IPS DF 4.7 (cell line): Measurements from ENCODE around the gene ATOH8.

ENCODE experiments used
- DNase-seq: peaks from one replicate; pipeline ENCODE4 v3.0.0-alpha.2; 2013; ENCODE audit warnings: low spot score; ENCODE audit errors: extremely low read depth

The ATOH8 gene

DNA sequence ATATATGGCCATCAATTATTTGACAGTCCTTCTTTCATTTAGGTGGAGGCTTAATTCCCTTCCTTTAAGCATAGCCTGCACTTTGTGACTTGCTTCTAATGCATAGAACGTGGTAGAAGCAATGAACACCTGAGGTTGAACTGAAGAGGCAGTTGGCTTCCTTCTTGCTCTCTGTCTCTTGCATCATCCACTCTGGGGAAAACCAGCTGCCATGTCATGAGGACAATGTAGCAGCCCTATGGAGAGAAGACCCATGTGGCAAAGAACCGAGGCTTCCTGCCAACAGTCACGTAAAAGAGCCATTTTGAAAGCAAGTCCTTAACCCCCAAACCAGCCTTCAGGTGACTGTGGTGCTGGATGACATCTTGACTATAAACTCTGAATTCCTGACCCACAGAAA lies 46.8 kb downstream of the ATOH8 start:
- DNase-seq, result no peak

DNA sequence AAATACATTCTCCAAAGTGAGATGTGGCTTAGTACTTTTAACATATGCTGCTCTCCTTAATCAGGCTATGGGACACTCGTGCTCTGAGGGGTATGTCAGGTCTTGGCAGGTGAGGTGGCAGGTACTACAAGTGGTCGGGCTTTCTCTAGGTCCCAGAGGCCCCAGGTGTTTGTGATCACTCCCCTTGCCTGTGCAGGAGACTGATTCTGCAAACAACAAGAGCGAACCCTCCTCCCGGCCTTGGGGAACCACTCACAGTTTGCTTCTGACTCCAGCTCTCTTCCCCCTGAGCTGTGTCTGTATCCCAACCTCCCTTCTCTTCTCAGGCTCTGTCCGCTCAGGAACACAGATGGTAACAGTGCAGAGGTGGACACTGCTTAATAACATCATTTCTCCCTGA lies 48.1 kb downstream of the ATOH8 start:
- DNase-seq, result no peak

DNA sequence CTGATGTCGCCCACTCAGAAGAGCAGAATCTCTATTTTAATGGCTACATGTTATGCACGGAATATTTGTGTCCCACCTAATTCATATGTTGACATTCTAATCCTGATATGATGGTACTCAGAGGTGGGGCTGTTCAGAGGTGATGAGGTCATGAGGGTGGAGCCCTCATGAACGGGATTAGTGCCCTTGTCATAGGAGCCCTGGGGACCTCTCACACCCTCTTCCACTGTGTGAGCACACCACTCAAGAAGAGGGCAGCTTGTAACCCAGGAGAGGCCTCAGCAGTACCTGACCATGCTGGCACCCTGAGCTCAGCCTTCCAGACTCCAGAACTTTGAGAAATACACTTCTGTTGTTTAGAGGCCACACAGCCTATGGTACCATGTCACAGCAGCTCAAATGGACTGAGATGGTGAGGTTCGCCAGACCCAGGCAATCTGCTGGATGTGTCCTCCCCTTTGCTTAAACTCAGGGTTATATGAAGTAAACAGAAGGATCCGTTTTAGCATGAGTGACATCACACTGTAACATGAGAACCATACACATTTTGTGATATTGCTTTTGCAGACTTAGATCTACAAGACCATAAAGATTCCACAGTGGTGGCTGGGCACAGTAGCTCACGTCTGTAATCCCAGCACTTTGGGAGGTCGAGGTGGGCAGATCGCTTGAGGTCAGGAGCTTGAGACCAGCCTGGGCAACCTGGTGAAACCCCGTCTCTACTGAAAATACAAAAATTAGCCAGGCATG lies 48.7 kb downstream of the ATOH8 start:
- DNase-seq, result no peak

DNA sequence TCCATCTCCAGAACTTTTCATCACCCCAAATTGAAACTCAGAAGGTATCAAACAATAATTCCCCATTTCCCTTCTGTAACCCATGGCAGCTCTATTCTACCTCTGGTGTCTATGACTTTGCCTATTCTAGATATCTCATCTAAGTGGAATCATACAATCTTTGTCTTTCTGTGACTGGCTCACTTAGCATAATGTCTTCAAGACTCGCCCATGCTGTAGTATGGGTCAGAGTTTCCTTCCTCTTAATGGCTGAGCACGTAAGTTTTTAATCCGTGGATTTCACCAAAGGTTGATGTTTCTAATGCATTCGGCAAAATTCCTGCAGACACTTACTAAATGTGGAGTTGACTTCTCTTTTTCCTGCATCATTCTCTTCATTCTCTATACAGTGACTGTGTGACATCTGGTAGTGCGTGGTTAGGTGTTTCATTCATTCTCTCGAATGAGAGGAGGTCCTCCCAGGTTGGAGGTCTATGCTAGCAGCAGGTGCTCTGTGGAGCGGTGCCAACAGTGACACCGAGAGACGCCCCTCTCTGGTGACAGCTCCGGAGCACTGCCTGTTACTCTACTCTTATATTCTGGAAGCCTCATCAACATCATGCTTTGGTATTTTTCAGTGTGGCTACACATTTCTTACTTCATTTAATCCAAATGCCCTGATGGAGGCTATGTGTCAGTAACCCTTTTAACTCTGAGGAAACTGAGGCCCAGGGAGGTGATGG lies 50.1 kb downstream of the ATOH8 start:
- DNase-seq, result no peak

DNA sequence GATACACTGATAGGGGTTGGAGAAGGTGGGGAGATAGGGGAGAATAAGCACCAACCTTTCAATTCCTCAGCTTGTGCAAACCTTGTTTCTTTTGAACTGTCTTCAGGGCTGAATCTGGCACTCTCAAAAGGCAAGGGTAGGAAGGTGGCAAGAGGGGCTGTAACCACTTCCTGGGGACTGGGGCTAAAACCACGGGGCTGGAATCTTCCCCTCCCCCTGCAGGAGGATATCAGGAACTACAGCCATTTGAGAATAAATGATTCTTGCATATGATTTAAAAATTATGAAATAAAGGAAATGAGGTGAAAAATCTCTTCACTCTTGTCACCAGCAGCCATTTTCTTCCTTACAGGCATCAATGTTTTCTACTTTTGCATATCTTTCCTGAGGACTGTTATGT lies 50.8 kb downstream of the ATOH8 start:
- no peak for DNase-seq

DNA sequence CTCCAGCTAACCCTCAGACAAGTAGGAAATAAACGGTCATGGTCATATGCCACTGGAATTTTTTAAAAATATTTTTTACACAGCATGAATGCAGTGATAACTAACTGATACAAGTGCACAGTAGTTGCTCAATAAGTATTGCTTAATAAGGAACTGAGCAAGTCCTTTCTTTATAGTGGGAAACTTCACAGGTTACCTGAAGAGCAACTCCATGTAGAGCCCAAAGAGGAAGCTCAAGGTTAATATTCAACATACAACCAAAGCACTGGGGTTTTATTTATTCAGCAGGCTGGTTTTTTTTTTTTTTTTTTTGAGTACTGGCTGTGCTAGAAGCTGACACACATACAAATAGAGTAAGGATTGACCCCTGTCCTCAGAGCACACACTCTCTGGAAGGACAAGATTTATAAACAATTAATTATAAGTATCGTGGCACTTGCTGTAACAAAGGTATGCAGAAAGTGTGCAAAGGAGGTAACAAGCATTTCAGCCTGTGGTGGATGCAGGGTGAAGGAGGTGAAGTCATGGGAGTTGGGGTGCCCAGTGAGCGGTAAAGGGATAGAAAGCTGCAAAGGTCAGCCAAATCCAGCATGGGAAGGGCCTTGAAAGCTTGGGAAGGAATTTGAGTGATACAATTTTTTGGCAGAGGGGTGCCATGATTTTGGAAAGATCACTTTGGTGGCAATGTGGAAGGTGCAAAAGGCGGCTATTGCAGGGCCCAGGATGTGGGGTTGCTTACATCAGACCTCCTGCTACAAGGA lies 52.7 kb downstream of the ATOH8 start:
- no peak for DNase-seq

DNA sequence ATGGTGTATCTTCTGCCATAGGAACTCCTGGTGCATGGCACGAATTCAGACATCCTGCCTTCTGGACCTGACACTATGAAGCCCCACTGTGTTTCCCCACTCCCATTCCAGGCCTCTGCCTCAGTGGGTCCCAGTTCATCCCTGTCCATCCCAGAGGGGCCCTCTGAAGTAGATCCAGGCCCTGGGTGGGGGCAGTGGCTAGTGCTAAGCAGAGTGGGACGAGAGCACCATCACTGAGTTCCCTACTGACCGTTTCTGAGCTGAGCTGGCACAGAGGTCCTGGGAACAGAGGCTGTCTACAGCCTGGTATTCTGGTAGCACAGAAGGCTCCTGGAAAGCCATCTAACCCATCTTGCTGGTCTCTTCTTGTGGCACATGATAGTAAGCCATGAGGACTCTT lies 54.0 kb downstream of the ATOH8 start:
- DNase-seq, result no peak

DNA sequence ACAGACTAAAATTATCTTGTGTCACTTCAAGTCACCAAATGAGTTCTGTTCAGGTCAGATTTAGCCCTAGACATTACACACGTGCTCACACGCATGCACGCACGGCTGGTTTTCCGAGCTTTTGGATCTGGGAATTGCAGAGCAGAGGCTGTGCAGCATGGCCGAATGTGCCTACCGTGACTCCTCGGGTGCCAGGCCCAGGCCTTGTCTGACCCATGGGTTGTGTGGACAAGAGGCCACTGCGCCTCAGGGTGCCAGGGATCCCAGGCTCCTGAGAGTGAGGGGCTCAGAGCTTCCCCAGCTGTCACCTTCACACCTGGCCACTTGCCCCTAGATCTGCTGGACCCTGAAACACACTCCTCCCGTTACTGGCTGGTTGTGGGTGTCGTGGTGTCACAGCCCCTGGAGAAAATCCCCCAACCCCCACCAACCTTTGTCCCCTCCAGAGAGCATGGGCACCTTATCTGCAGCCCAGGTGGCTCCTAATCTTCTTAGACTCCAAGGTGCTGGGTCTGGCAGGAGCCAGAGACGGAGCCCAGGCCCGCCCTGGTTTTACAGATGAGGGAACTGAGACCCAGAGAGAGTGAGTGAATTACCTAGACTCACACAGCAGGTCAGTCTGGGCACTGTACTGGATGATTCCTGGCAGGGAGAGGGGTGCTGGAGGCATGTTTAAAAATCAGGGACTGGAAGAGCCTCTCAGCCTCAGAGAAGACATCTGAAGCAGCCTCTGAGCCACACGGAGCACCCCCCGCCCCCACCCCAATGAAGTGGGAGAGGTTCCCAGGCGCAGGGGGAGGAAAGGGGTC lies 56.8 kb downstream of the ATOH8 start:
- no peak for DNase-seq

DNA sequence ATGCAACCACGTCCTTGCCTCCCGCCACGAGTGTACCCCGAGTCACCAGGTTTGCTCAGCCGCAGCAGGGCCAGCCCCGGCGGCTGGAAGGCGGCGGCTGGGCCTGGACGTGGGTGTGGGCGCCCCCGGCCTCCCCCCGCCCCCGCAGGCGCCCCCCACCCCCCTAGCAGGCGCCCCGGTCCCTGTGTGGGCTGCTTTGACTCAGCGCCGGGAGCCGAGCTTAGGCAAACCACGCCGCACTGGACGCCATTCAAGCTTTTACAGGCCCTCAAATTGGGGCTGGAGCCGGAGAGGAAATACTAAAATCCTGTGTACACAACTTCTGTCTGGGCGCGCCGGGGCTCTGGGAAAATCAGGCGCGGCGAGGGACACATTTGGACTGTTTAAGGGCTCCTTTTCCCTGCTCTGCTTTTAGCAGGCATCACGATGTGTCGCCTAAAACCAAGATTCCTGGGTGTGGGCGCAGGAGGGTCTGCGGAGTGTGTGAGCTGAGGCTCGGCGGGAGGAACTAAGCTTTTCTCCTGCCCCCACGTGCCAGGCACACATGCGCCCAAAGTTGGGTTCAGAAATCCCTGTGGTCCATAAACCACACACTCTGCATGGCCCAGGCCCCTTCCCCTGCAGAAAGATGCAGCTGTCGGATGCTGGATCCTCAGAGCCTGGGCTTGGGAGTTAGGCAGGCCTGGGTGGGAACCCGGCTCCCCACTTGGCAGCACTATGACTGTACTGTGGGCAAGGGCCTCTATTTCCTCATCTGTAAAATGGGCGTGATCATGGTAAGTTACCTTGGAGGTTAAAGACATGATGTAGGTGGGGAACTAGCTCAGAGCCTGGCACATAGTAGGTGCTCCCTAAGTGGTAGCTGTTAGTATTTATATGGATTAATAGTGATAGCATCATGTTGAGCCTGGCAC lies 57.6 kb downstream of the ATOH8 start:
- no peak for DNase-seq

DNA sequence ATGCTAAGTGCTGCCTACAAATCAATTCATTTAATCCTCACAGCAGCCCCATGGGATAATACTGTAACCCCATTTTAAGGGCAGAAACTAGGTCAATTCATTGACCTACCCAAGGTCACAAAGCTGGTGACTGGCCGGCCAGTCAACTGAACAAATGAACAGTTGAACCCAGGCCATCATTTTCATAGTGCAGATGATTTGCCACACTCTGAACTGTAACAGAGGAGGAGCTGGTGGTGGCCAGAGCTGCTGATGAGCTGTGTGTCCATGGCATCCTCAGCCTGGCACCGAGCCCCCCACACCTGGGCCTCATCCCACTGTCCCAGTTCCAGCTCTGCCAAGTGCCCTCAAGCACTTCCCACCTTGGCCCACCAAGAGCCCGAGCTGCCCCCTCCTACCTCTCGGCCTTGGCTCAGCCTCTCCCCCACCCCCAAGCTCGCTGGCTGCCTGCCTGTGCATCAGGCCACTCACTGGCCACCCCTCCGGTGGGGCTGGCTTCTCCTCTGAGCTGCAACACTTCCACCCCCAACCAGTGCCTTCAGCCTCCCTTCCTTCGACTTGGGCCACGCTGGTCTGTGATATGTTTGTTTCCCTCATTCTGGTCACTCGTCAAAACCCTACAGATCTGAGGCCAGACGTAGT lies 58.4 kb downstream of the ATOH8 start:
- no peak for DNase-seq

DNA sequence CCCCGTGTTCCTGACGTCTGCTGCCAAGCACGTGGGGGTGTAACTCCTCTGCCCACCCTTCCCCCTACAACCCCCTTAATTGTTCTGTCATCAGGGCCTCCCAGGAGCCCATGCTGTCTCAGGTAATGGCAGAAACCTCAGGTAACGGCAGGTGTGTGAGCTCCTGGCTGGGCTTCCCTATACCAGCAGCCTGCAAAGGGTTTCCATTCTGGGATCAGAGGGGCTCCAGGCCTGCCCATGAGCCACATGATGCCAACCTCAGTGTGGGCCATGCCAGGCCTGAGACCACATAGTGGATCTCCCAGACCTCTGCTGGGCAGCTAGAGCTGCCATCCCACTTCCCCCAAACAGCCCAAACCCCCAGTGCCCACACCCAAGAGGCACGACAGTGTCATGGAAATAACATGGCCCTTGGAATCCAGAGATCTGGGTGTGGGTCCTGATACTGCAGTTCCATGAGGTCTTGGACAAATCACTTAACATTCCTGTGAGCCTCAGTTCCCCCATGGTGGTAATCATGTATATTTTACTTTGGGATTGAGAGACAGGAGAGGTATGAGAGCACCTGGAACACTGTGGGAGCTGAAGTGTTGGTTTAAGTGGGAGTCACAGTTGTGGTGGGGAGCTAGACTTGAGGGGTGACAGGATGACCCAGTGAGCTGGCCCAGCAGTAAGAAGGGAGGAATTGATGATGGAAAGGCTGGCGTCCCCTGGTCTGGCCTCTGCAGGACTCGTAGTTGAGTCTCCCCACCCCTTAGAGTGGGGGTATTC lies 59.6 kb downstream of the ATOH8 start:
- no peak for DNase-seq

DNA sequence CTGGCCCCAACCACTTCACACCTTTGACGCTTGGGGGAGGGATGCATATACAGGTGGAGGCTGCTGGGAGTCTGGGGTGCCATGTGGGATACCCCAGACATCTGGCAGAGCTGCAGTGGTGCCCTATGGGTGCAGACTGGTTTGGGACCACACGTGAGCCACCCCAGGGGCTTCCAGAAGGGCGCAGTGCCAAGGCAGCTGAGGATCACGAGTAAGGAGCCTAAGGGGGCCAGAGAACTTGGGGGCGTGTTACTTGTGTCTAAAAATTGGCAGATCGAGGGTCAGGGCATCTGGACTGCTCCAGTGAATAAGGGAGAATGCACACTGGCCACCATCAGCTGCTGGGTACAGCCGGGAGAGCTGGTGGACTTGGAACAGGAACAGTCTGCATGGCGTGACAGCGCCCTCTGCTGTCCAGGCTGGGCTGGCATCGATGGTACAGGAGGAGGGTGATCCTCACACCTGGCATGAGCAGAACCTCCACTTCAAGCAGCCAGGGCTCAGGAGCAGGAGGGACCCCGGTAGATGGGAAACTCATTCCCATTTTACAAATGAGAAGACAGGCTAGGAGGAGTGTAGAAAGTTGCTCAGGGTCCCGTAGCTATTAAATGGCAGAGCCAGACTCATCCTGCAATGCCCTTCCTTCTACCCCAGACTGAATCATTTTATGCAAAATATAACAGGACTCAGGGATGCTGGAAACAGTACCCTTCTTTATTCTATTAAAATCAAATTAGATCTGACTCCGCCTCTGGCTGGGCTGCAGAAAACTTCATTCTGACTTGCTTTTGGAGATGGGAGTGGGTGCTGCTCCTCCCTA lies 60.4 kb downstream of the ATOH8 start:
- peak; percentile 56 for DNase-seq

DNA sequence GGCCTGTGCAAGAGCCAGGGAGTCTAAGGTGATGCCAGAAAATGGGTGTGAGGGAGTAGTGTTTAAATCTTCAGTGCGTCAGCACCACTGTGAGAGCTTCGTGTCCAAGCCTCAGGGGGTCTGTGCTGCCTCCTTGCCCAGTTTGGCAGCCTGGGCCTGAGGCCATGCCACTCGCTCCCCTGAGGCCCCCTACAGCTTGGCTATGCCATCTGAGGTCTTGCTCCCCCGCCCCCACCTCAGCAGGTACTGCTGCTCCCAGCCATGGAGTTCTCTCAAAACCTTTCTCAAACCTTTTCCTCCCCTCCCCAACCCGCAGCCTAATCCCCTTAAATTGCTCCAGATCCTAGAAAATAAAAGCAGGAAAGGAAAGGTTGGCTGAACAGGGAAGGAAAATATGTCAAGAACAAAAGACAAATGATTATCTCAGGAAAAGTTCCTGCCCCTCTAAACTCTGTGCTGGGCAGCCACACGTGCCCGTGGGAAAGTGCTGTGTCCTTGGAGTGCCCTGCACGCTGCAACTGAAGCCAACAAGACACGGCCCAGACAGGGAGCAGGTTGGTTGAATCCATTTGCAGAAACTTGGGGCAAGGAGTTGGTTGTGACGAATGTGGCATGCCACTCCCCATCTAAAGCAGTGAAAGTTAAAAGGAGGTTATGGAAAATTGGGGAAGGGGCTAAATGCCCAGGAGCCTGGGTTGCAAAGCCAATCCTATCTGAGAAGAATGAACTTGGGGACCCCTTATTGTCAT lies 61.2 kb downstream of the ATOH8 start:
- DNase-seq, result no peak

DNA sequence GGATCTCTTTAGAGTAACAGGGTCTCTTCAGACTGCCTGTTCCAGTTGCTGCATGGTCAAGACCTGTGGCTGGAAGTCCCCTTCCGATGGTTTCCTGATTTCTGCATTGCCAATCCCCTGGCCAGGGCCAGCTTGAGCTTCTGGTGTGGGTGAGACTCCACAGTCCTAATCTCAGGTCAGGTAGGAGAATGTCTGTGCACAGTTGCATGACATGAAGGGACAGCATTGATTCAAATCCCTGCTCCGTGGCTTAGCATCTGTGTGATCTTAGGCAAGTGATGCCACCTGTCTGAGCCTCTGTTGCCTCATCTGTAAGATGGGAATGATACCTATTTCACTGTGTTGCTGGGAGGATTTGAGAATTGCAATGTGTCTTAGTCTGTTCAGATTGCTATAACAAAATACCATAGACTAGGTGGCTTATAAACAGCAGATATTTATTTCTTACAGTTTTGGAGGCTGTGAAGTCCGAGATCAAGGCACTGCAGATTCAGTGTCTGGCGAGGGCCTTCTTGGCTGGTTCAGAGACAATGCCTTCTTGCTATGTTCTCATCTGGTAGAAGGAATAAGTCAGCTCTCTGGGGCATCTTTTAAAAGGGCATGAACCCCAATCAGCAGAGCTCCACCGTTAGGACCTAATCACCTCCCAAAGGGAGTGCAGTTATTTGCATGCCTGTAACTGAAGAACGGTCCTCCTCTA lies 66.2 kb downstream of the ATOH8 start:
- DNase-seq, result no peak

DNA sequence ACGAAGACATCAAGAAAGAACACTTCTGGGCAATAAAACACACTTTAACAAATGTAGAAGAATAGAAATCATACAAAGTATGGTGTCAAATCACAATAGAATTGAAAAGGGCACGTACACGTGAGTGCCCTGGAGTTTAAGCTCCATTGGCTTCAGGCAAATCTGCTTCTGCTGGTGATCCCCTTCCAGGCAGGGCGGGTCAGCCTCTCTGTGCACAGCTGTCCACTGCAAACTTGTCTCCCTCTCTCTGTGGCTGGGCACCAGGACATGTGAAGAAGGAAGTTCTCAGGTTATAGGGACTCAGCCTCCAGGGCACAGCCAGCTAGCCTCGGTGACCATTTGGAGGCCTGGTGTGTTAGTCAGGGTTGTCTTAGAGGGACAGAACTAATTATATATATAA lies 69.0 kb downstream of the ATOH8 start:
- DNase-seq, result no peak

DNA sequence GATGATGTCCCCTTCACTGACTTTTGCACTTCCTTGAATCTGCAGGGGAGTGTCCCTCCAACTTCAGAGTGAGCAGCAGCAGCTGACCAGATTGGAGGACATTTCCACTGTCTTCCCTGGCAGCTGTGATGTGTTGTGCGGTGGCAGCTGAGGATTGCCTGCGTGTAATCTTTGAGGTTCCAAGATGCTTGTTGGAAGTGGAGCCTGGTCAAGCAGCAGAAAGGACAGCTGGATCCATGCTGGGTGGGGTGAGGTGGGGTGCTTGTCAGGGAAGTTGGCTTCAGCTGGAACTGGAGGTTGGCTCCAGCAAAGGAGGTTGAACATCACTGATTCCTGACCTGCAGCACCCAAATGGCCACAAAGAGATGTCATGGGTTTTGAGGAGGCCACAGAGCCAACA lies 70.2 kb downstream of the ATOH8 start:
- no peak for DNase-seq
